Measurements from ENCODE around the gene ANKRD28.

The ANKRD28 gene

GRCh38 chr3:15796771-15797641 lies 773 bp downstream of the ANKRD28 start:
- H3K4me3 ChIP-seq (ENCODE audit: low read depth, low read length): peak overlapping the region; percentile 61
- no peak for TF ChIP-seq CTCF (conservative IDR thresholded peaks at IDR 0.05; ENCODE audit: low read depth, low read length)
- DNase-seq (ENCODE audit: low read depth): peak; percentile 78

- peak overlapping the region; percentile 61 for H3K4me3 ChIP-seq (ENCODE audit: low read depth, low read length)
- DNase-seq (ENCODE audit: low read depth): no peak
- no peak for TF ChIP-seq CTCF (conservative IDR thresholded peaks at IDR 0.05; ENCODE audit: low read depth, low read length)
These were observed 1.4 kb downstream of the ANKRD28 start for GRCh38 chr3:15796331-15796730.

- TF ChIP-seq CTCF (conservative IDR thresholded peaks at IDR 0.05; ENCODE audit: low read depth, low read length): no peak
- peak; percentile 89 for DNase-seq (ENCODE audit: low read depth)
- peak overlapping the region; percentile 61 for H3K4me3 ChIP-seq (ENCODE audit: low read depth, low read length)
These were observed 2.0 kb downstream of the ANKRD28 start for GRCh38 chr3:15795651-15796308.

GRCh38 chr3:15794842-15795650 lies 2.7 kb downstream of the ANKRD28 start:
- peak; percentile 60 for DNase-seq (ENCODE audit: low read depth)
- peak overlapping the region; percentile 61 for H3K4me3 ChIP-seq (ENCODE audit: low read depth, low read length)
- TF ChIP-seq CTCF (conservative IDR thresholded peaks at IDR 0.05; ENCODE audit: low read depth, low read length): peak; percentile 53

GRCh38 chr3:15794303-15794771 lies 3.4 kb downstream of the ANKRD28 start:
- DNase-seq (ENCODE audit: low read depth): peak; percentile 89
- no peak for TF ChIP-seq CTCF (conservative IDR thresholded peaks at IDR 0.05; ENCODE audit: low read depth, low read length)
- H3K4me3 ChIP-seq (ENCODE audit: low read depth, low read length): peak overlapping the region; percentile 61

- no peak overlapping the region for H3K4me3 ChIP-seq (ENCODE audit: low read depth, low read length)
- DNase-seq (ENCODE audit: low read depth): no peak
- TF ChIP-seq CTCF (conservative IDR thresholded peaks at IDR 0.05; ENCODE audit: low read depth, low read length): no peak
These were observed 6.3 kb downstream of the ANKRD28 start for GRCh38 chr3:15791525-15791924.
